Astrocyte (in vitro differentiated cells and primary cell): ENCODE measurements around the gene PI16. TPM values are rescaled to one million over a fixed set of nuclear protein-coding genes. Genes with fewer than 3 reads are reported as not detected.
A peak's percentile ranks its signal among the peaks of the same experiment; 100 is the strongest.

ENCODE experiments used
- DNase-seq: peaks from one replicate; pipeline ENCODE4 v3.0.0-alpha.2; 2010; ENCODE audit warnings: low read depth
- FAIRE-seq: peaks from 2 replicates; lab custom pipeline; 2011; peaks lifted over from hg19 to GRCh38; lab: Jason Lieb, UNC
- H2AFZ ChIP-seq: 2 replicates; pipeline ENCODE4 v1.6.0; 2012; ENCODE audit warnings: low read depth, low read length, inconsistent platforms
- H3K27ac ChIP-seq: 2 replicates; pipeline ENCODE4 v1.5.1; 2011; ENCODE audit warnings: low read depth, low read length, inconsistent platforms
- H3K27me3 ChIP-seq: 2 replicates; pipeline ENCODE4 v1.6.0; 2011; ENCODE audit warnings: low read length, inconsistent platforms; ENCODE audit not compliant: insufficient read depth
- H3K36me3 ChIP-seq: 2 replicates; pipeline ENCODE4 v1.5.1; 2011; ENCODE audit warnings: low read length, inconsistent platforms; ENCODE audit not compliant: insufficient read depth
- H3K4me1 ChIP-seq: 2 replicates; pipeline ENCODE4 v1.5.1; 2011; ENCODE audit warnings: low read length, inconsistent platforms; ENCODE audit not compliant: insufficient read depth
- H3K4me2 ChIP-seq: 2 replicates; pipeline ENCODE4 v1.6.0; 2012; ENCODE audit warnings: low read length, inconsistent platforms
- H3K4me3 ChIP-seq: 2 replicates; pipeline ENCODE4 v1.5.1; 2011; ENCODE audit warnings: low read depth, mild to moderate bottlenecking, low read length, inconsistent platforms; ENCODE audit not compliant: insufficient read depth
- H3K79me2 ChIP-seq: 2 replicates; pipeline ENCODE4 v1.6.0; 2012; ENCODE audit warnings: mild to moderate bottlenecking, low read length, inconsistent platforms; ENCODE audit not compliant: insufficient read depth
- H3K9ac ChIP-seq: 2 replicates; pipeline ENCODE4 v1.6.0; 2012; ENCODE audit warnings: mild to moderate bottlenecking, low read length, inconsistent platforms
- H3K9me3 ChIP-seq: 2 replicates; pipeline ENCODE4 v1.5.1; 2012; ENCODE audit warnings: low read depth, mild to moderate bottlenecking, low read length, inconsistent platforms; ENCODE audit not compliant: insufficient read depth
- H4K20me1 ChIP-seq: 2 replicates; pipeline ENCODE4 v1.6.0; 2012; ENCODE audit warnings: low read length, inconsistent platforms; ENCODE audit not compliant: insufficient read depth
- H3K27ac Mint-ChIP-seq: one replicate; pipeline ENCODE4 v1.8.0; 2021; ENCODE audit warnings: mild to moderate bottlenecking, mixed read lengths; ENCODE audit not compliant: unreplicated experiment
- H3K27me3 Mint-ChIP-seq: one replicate; pipeline ENCODE4 v1.8.0; 2021; ENCODE audit warnings: low read depth, mixed read lengths; ENCODE audit not compliant: unreplicated experiment
- H3K36me3 Mint-ChIP-seq: one replicate; pipeline ENCODE4 v1.8.0; 2021; ENCODE audit warnings: low read depth, mixed read lengths; ENCODE audit not compliant: unreplicated experiment
- H3K4me1 Mint-ChIP-seq: one replicate; pipeline ENCODE4 v1.8.0; 2021; ENCODE audit warnings: low read depth, mixed read lengths; ENCODE audit not compliant: unreplicated experiment
- H3K4me3 Mint-ChIP-seq: one replicate; pipeline ENCODE4 v1.8.0; 2021; ENCODE audit warnings: mild to moderate bottlenecking, moderate library complexity, mixed read lengths; ENCODE audit not compliant: unreplicated experiment
- H3K9me3 Mint-ChIP-seq: one replicate; pipeline ENCODE4 v1.8.0; 2021; ENCODE audit warnings: mild to moderate bottlenecking, mixed read lengths; ENCODE audit not compliant: unreplicated experiment
- EZH2 ChIP-seq: IDR thresholded peaks from 2 replicates; pipeline ENCODE4 v1.6.1; 2012; ENCODE audit warnings: mild to moderate bottlenecking, low read length, inconsistent platforms; ENCODE audit not compliant: insufficient read depth
- total RNA-seq: library from RNA; stranded (reverse); gene quantifications from 2 replicates; pipeline ENCODE4 v1.2.1, GENCODE V29; 2021
- TF ChIP-seq, protein P1 (sequence below): IDR thresholded peaks from 2 replicates; pipeline ENCODE4 v1.5.1; 2011; ENCODE audit warnings: low read depth, mild to moderate bottlenecking, inconsistent platforms, low read length, moderate library complexity; ENCODE audit not compliant: insufficient read depth

PI16 gene
- total RNA-seq, 1 donor from 2014 or later: not detected

- no peak for FAIRE-seq
- H3K9me3 Mint-ChIP-seq: no peaks in the 10 kb centered on the region
- no peak for TF ChIP-seq EZH2
- TF ChIP-seq, protein P1, sequence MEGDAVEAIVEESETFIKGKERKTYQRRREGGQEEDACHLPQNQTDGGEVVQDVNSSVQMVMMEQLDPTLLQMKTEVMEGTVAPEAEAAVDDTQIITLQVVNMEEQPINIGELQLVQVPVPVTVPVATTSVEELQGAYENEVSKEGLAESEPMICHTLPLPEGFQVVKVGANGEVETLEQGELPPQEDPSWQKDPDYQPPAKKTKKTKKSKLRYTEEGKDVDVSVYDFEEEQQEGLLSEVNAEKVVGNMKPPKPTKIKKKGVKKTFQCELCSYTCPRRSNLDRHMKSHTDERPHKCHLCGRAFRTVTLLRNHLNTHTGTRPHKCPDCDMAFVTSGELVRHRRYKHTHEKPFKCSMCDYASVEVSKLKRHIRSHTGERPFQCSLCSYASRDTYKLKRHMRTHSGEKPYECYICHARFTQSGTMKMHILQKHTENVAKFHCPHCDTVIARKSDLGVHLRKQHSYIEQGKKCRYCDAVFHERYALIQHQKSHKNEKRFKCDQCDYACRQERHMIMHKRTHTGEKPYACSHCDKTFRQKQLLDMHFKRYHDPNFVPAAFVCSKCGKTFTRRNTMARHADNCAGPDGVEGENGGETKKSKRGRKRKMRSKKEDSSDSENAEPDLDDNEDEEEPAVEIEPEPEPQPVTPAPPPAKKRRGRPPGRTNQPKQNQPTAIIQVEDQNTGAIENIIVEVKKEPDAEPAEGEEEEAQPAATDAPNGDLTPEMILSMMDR: no peak
- Histone ChIP-seq H3K9me3 (no peaks in the 10 kb centered on the region), H3K4me2 (no peak overlapping the region), H3K4me3 (no peak overlapping the region), H3K36me3 (peaks cover 64% of the 10 kb centered on the region), H2AFZ (no peak overlapping the region), H3K27ac (no peak overlapping the region), H3K27me3 (no peaks in the 10 kb centered on the region), H4K20me1 (peaks cover 92% of the 10 kb centered on the region), H3K79me2 (peaks cover 57% of the 10 kb centered on the region), H3K4me1 (peaks cover 4% of the 10 kb centered on the region), H3K9ac (no peak overlapping the region)
- H3K36me3 Mint-ChIP-seq: peaks cover 13% of the 10 kb centered on the region
- no peak for DNase-seq
- no peak overlapping the region for H3K4me3 Mint-ChIP-seq
- H3K4me1 Mint-ChIP-seq: peaks cover 27% of the 10 kb centered on the region
- no peaks in the 10 kb centered on the region for H3K27me3 Mint-ChIP-seq
- peak overlapping the region; percentile 44 for H3K27ac Mint-ChIP-seq
Measured at GRCh38 chr6:36977470-36977941, 23.0 kb downstream of the PI16 start.

GRCh38 chr6:36978421-36979346 lies 24.1 kb downstream of the PI16 start:
- Mint-ChIP-seq H3K36me3 (peaks cover 13% of the 10 kb centered on the region), H3K4me1 (peaks cover 27% of the 10 kb centered on the region), H3K4me3 (peak overlapping the region; percentile 58), H3K9me3 (no peaks in the 10 kb centered on the region), H3K27ac (no peak overlapping the region), H3K27me3 (no peaks in the 10 kb centered on the region)
- DNase-seq: no peak
- peaks cover 69% of the 10 kb centered on the region for H3K79me2 ChIP-seq
- H3K9ac ChIP-seq: peak overlapping the region; percentile 12
- no peaks in the 10 kb centered on the region for H3K27me3 ChIP-seq
- peaks cover 53% of the 10 kb centered on the region for H3K36me3 ChIP-seq
- no peak overlapping the region for H3K27ac ChIP-seq
- H3K4me1 ChIP-seq: peaks cover 7% of the 10 kb centered on the region
- no peak overlapping the region for H3K4me2 ChIP-seq
- no peak for TF ChIP-seq EZH2
- TF ChIP-seq, protein P1: no peak
- H4K20me1 ChIP-seq: peaks cover 96% of the 10 kb centered on the region
- no peak overlapping the region for H3K4me3 ChIP-seq
- no peaks in the 10 kb centered on the region for H3K9me3 ChIP-seq
- FAIRE-seq: no peak
- H2AFZ ChIP-seq: no peak overlapping the region
